Natural killer cell treated with Interleukin-12 subunit alpha and Interleukin-12 subunit beta and Interleukin-15 and Interleukin-18, amount 100 ng/mL, for 72 hours (primary cell): ENCODE results near the gene PDCD7. TPM values are rescaled to one million over a fixed set of nuclear protein-coding genes. Genes with fewer than 3 reads are reported as not detected.
A peak's percentile ranks its signal among the peaks of the same experiment; 100 is the strongest.
"Not testable (repeated sequence)": the region's sequence is repeated elsewhere in the genome, so short reads cannot be mapped to it uniquely, and the experiment has no call there.

ENCODE experiments used
- ATAC-seq, 2 donors: fragments of 150-1000 bp; cut with Tn5 transposase in 1 of 2; sonication (Bioruptor Pico), chemical (Tn5 transposase) in 1 of 2; 2 replicates each; pipeline ENCODE4 v1.10.0; 2021
- DNase-seq: peaks from one replicate; pipeline ENCODE4 v3.0.0; 2022; ENCODE audit warnings: low spot score
- H3K27ac Mint-ChIP-seq, 2 donors: 1 replicate in 1 of 2; 2 replicates in 1 of 2; pipeline ENCODE4 v1.8.0; 2022; ENCODE audit warnings: mixed read lengths in 2 of 2, mild to moderate bottlenecking in 1 of 2, moderate library complexity in 1 of 2
- H3K27me3 Mint-ChIP-seq, 2 donors: 1 replicate in 1 of 2; 2 replicates in 1 of 2; pipeline ENCODE4 v1.8.0; 2022; ENCODE audit warnings: mixed read lengths in 2 of 2
- H3K36me3 Mint-ChIP-seq: one replicate; pipeline ENCODE4 v1.8.0; 2022; ENCODE audit warnings: mixed read lengths
- H3K4me1 Mint-ChIP-seq, 2 donors: 1 replicate in 1 of 2; 2 replicates in 1 of 2; pipeline ENCODE4 v1.8.0; 2022; ENCODE audit warnings: low read depth in 2 of 2, mixed read lengths in 2 of 2, mild to moderate bottlenecking in 1 of 2
- H3K4me3 Mint-ChIP-seq: one replicate; pipeline ENCODE4 v1.8.0; 2022; ENCODE audit warnings: mixed read lengths
- H3K9me3 Mint-ChIP-seq: 2 replicates; pipeline ENCODE4 v1.8.0; 2022; ENCODE audit warnings: mixed read lengths
- total RNA-seq, 2 donors: library from RNA; stranded (reverse); gene quantifications; one replicate each; pipeline ENCODE4 v1.2.3, GENCODE V29; 2022

PDCD7 gene
- total RNA-seq, 2 donors from 2014 or later = 30.3 to 41.2 TPM

DNA sequence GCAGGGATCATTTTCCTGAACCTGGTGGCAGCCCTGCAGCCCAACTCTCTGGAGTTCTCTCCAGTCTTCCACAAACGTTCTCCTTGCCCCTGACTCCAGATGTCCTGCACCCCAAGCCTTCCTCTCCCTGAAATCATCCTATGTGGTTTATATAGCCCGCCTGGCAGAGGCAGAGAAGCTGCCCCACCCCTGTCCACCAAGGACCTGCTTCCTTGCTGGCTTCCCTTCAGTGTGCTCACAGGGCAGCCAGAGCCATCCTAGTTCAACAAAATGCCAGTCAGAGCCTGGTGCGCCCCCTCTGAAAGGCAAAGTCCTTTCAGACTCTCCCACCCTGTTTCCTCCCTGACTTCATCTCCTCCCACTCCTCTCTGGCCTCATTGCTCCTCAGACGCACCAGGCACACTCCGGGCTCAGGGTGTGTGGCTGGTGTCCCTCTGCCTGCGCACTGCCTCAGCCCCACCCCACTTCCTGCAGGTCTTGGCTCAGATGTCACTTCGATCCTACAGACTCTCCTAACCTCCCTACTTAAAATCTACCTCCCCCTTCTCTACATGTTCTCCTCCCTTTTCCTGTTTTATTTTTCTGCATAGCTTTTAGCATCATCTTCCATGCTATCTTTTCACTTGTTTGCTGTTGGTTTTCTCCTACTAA lies 51.2 kb downstream of the PDCD7 start:
- Mint-ChIP-seq H3K27ac (no peak overlapping the region), H3K36me3 (no peaks in the 10 kb centered on the region), H3K4me1 (peaks cover 8 to 21% of the 10 kb centered on the region in 2 donors), H3K4me3 (no peak overlapping the region), H3K27me3 (peaks cover 29 to 36% of the 10 kb centered on the region in 2 donors), H3K9me3 (no peaks in the 10 kb centered on the region)
- DNase-seq = no peak
- no peak for ATAC-seq

GRCh38 chr15:65081758-65082157 lies 51.9 kb downstream of the PDCD7 start:
- H3K27me3 Mint-ChIP-seq = peaks cover 29 to 36% of the 10 kb centered on the region in 2 donors
- H3K4me1 Mint-ChIP-seq = peaks cover 8 to 18% of the 10 kb centered on the region in 2 donors
- no peaks in the 10 kb centered on the region for H3K36me3 Mint-ChIP-seq
- DNase-seq (no peak), ATAC-seq (no peak)
- H3K9me3 Mint-ChIP-seq = no peaks in the 10 kb centered on the region
- no peak overlapping the region for H3K4me3 Mint-ChIP-seq
- H3K27ac Mint-ChIP-seq = no peak overlapping the region

- Mint-ChIP-seq H3K4me1 (peaks cover 8 to 20% of the 10 kb centered on the region in 2 donors), H3K27me3 (peaks cover 32 to 38% of the 10 kb centered on the region in 2 donors), H3K36me3 (no peaks in the 10 kb centered on the region), H3K27ac (no peak overlapping the region), H3K9me3 (no peaks in the 10 kb centered on the region), H3K4me3 (no peak overlapping the region)
- ATAC-seq = no peak
- no peak for DNase-seq
Observed at GRCh38 chr15:65081270-65081669, 52.3 kb downstream of the PDCD7 start.

DNA sequence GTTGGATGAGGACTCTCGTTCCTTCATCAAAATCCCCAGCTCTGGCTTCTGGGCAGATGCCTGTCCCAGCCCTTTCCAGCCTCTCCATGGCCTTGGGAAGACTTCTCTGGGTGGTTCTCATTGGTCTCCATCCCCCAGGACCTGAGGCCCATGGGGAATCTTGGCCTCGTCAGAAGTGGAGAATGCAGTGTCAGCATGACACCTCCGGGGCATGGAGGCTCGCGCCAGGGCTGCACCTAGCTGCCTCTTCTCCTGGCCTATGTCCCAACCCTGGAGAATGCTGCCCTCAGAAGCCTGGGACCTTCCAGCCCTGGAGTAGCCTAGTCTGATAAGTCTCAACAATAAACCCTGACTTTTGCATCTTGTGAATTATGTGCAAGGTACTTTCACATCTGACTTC lies 54.0 kb downstream of the PDCD7 start:
- Mint-ChIP-seq H3K27me3 (peaks cover 34 to 41% of the 10 kb centered on the region in 2 donors), H3K9me3 (no peaks in the 10 kb centered on the region), H3K4me1 (peaks cover 8 to 21% of the 10 kb centered on the region in 2 donors), H3K36me3 (no peaks in the 10 kb centered on the region), H3K27ac (no peak overlapping the region), H3K4me3 (no peak overlapping the region)
- ATAC-seq (peak in 1 of 2 donors; percentile 21), DNase-seq (no peak)

GRCh38 chr15:65077981-65078352 lies 55.6 kb downstream of the PDCD7 start:
- peaks cover 8 to 15% of the 10 kb centered on the region in 2 donors for H3K4me1 Mint-ChIP-seq
- no peak overlapping the region for H3K4me3 Mint-ChIP-seq
- H3K27me3 Mint-ChIP-seq = peaks cover 28 to 31% of the 10 kb centered on the region in 2 donors
- no peaks in the 10 kb centered on the region for H3K9me3 Mint-ChIP-seq
- no peak for DNase-seq
- H3K27ac Mint-ChIP-seq = no peak overlapping the region
- peak; percentile 29 to 69 for ATAC-seq
- no peaks in the 10 kb centered on the region for H3K36me3 Mint-ChIP-seq

- Mint-ChIP-seq H3K27me3 (peaks cover 23 to 26% of the 10 kb centered on the region in 2 donors), H3K4me1 (peaks cover 3 to 10% of the 10 kb centered on the region in 2 donors), H3K36me3 (no peaks in the 10 kb centered on the region), H3K27ac (no peak overlapping the region), H3K9me3 (no peaks in the 10 kb centered on the region), H3K4me3 (no peak overlapping the region)
- DNase-seq = no peak
- no peak for ATAC-seq
Observed at GRCh38 chr15:65077291-65077980, 56.2 kb downstream of the PDCD7 start.

DNA sequence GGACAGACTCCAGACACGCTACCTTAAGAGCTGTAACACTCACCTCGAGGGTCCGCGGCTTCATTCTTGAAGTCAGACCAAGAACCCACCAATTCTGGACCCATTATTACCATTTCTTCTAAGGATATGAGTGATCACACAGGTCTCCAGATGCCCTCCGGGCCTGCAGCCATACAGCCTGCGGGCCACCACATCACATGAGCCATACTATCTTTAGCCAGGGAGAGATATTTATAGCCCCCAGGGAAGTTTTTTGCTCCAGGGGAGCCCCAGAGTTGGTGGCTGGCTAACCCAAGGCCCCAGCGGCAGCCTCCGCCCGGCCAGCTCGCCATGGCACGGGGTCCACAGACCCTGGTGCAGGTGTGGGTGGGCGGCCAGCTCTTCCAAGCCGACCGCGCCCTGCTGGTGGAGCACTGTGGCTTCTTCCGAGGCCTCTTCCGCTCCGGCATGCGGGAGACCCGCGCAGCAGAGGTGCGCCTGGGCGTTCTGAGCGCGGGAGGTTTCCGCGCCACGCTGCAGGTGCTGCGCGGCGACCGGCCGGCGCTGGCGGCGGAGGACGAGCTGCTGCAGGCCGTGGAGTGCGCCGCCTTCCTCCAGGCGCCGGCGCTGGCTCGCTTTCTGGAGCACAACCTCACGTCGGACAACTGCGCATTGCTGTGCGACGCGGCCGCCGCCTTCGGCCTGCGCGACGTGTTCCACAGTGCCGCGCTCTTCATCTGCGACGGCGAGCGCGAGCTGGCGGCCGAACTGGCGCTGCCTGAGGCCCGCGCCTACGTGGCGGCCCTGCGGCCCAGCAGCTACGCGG lies 56.9 kb downstream of the PDCD7 start, which contains the start of gene KBTBD13:
TSS of gene KBTBD13 (plus strand) at position 261 of the 805 bp plus-strand sequence. CDS start at position 331, 70 bp downstream.
- H3K27ac Mint-ChIP-seq = no peak within 1 kb of the TSS
- DNase-seq = no peak
- H3K36me3 Mint-ChIP-seq = no peaks in the 10 kb centered on the region
- H3K27me3 Mint-ChIP-seq = peaks cover 20 to 22% of the 10 kb centered on the region in 2 donors
- no peak for ATAC-seq
- H3K9me3 Mint-ChIP-seq = no peaks in the 10 kb centered on the region
- H3K4me1 Mint-ChIP-seq = peaks cover 0 to 8% of the 10 kb centered on the region in 2 donors
- H3K4me3 Mint-ChIP-seq = no peak within 1 kb of the TSS

- not testable (repeated sequence) for H3K9me3 Mint-ChIP-seq, H3K4me1 Mint-ChIP-seq, H3K4me3 Mint-ChIP-seq, ATAC-seq, DNase-seq, H3K36me3 Mint-ChIP-seq, H3K27ac Mint-ChIP-seq
- H3K27me3 Mint-ChIP-seq = peaks cover 20 to 22% of the 10 kb centered on the region in 2 donors
Observed at GRCh38 chr15:65075607-65076395, 57.8 kb downstream of the PDCD7 start.

DNA sequence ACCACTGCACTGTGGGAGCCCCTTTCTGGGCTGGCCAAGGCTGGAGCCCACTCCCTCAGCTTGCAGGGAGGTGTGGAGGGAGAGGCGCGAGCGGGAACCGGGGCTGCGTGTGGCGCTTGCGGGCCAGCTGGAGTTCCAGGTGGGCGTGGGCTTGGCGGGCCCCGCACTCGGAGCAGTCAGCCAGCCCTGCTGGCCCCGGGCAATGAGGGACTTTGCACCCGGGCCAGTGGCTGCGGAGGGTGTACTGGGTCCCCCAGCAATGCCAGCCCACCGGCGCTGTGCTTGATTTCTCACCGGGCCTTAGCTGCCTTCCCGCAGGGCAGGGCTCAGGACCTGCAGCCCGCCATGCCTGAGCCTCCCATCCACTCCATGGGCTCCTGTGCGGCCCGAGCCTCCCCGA lies 58.7 kb downstream of the PDCD7 start:
- peaks cover 20 to 22% of the 10 kb centered on the region in 2 donors for H3K27me3 Mint-ChIP-seq
- not testable (repeated sequence) for DNase-seq, H3K36me3 Mint-ChIP-seq, ATAC-seq, H3K4me1 Mint-ChIP-seq, H3K4me3 Mint-ChIP-seq, H3K9me3 Mint-ChIP-seq, H3K27ac Mint-ChIP-seq

- Mint-ChIP-seq H3K4me1 (peaks cover 4 to 8% of the 10 kb centered on the region in 2 donors), H3K4me3 (no peak overlapping the region), H3K27ac (no peak overlapping the region), H3K36me3 (no peaks in the 10 kb centered on the region), H3K27me3 (peaks cover 11 to 12% of the 10 kb centered on the region in 2 donors), H3K9me3 (no peaks in the 10 kb centered on the region)
- DNase-seq = no peak
- ATAC-seq = no peak
Observed at GRCh38 chr15:65072617-65073016, 61.0 kb downstream of the PDCD7 start.

GRCh38 chr15:65072027-65072426 lies 61.6 kb downstream of the PDCD7 start:
- DNase-seq = no peak
- Mint-ChIP-seq H3K27ac (no peak overlapping the region), H3K4me3 (no peak overlapping the region), H3K9me3 (no peaks in the 10 kb centered on the region), H3K27me3 (peaks cover 15 to 17% of the 10 kb centered on the region in 2 donors), H3K36me3 (no peaks in the 10 kb centered on the region), H3K4me1 (peaks cover 4 to 12% of the 10 kb centered on the region in 2 donors)
- no peak for ATAC-seq

- no peak for DNase-seq
- Mint-ChIP-seq H3K9me3 (no peaks in the 10 kb centered on the region), H3K36me3 (no peaks in the 10 kb centered on the region), H3K27me3 (peaks cover 13 to 18% of the 10 kb centered on the region in 2 donors), H3K4me3 (no peak overlapping the region), H3K4me1 (peaks cover 4 to 11% of the 10 kb centered on the region in 2 donors), H3K27ac (no peak overlapping the region)
- peak in 1 of 2 donors; percentile 41 for ATAC-seq
Observed at GRCh38 chr15:65071381-65071811, 62.2 kb downstream of the PDCD7 start.
